Sigmoid colon (tissue), 7 donors: ENCODE data around the gene DNAJB13. TPM values are rescaled to one million over a fixed set of nuclear protein-coding genes. Genes with fewer than 3 reads are reported as not detected.

ENCODE experiments used
- DNase-seq: peaks from one replicate; pipeline ENCODE4 v3.0.0-alpha.2; 2019
- H3K27ac ChIP-seq, 4 donors: fragments of 200-600 bp; sonication (generic); one replicate each; pipeline ENCODE4 v1.5.1; 2016 to 2019; ENCODE audit warnings: mild to moderate bottlenecking in 1 of 4
- H3K27me3 ChIP-seq, 3 donors: fragments of 200-600 bp; sonication (generic); one replicate each; pipeline ENCODE4 v1.5.1; 2019; ENCODE audit warnings: mild to moderate bottlenecking in 1 of 3
- H3K36me3 ChIP-seq, 4 donors: fragments of 200-600 bp; sonication (generic); one replicate each; pipeline ENCODE4 v1.5.1; 2016 to 2019
- H3K4me1 ChIP-seq, 4 donors: fragments of 200-600 bp; sonication (generic); one replicate each; pipeline ENCODE4 v1.5.1; 2017 to 2019
- H3K4me3 ChIP-seq, 4 donors: fragments of 200-600 bp; sonication (generic); one replicate each; pipeline ENCODE4 v1.5.1; 2017 to 2019; ENCODE audit warnings: mild to moderate bottlenecking in 2 of 4, moderate library complexity in 1 of 4
- H3K9me3 ChIP-seq, 4 donors: fragments of 200-600 bp in 3 of 4; sonication (generic) in 3 of 4; one replicate each; pipeline versions ENCODE4 v1.5.1 to v1.6.1; 2013 to 2019
- CTCF ChIP-seq, 4 experiments: fragments of 450-650 bp in 3 of 4; fragments of 200-600 bp in 1 of 4; IDR thresholded peaks; one replicate each; pipeline ENCODE4 v1.5.1; 2016 to 2019; ENCODE audit warnings: antibody characterized with exemption in 4 of 4, mild to moderate bottlenecking in 3 of 4, moderate library complexity in 2 of 4
- EP300 ChIP-seq, 4 donors: sonication (generic); formaldehyde crosslinking; IDR thresholded peaks; one replicate each; pipeline ENCODE4 v1.6.1; 2017; ENCODE audit warnings: antibody characterized with exemption in 4 of 4
- POLR2A ChIP-seq, 2 donors: fragments of 450-650 bp; IDR thresholded peaks; one replicate each; pipeline ENCODE4 v1.6.1; 2016; ENCODE audit warnings: antibody characterized with exemption in 2 of 2, mild to moderate bottlenecking in 2 of 2, moderate library complexity in 2 of 2
- POLR2AphosphoS5 ChIP-seq, 4 donors: sonication (generic); formaldehyde crosslinking; IDR thresholded peaks; one replicate each; pipeline ENCODE4 v1.6.1; 2017; ENCODE audit warnings: antibody characterized with exemption in 4 of 4
- WGBS, 2 donors: extraction: QIAGEN DNeasy Blood & Tissue Kit; methylation state at CpG; one replicate each; pipeline ENCODE4 v1.1.7; 2013; 5-methylcytosine and 5-hydroxymethylcytosine counted together
- intact Hi-C: fragments of 100-400 bp; cut with DNase I; formaldehyde crosslinking; loops from one replicate; pipeline ENCODE4 v1.15.1; 2023
- polyA plus RNA-seq, 3 donors: library from polyadenylated mRNA; stranded (reverse); fragments of 200-250 nt; gene quantifications; one replicate each; pipeline ENCODE4 v1.2.3, GENCODE V29; 2013
- total RNA-seq, 4 donors: library from RNA; depleted of rRNA; stranded (reverse); fragments of >200 nt; gene quantifications; one replicate each; pipeline ENCODE4 v1.1.0, GENCODE V29; 2016
- donor health status: healthy with polysubstance abuse.
- donor health status: Bipolar disorder and iron deficiency.
- donor health status: healthy.

DNAJB13 gene
- total and polyA plus RNA-seq, 7 donors = 0.27 TPM; not detected in 6

- WGBS, 2 donors = 72 to 86% methylated on average over 1 of the region's 1 CpG
- Histone ChIP-seq H3K9me3 (peaks cover 0 to 3% (median 0%) of the 10 kb centered on the region in 4 donors), H3K36me3 (no peaks in the 10 kb centered on the region), H3K27ac (no peak overlapping the region), H3K27me3 (no peaks in the 10 kb centered on the region), H3K4me1 (no peaks in the 10 kb centered on the region), H3K4me3 (no peak overlapping the region)
- no peak for DNase-seq
- TF ChIP-seq CTCF (IDR thresholded peaks at IDR 0.05) (no peak), POLR2AphosphoS5 (IDR thresholded peaks at IDR 0.05) (no peak), EP300 (IDR thresholded peaks at IDR 0.05) (no peak), POLR2A (IDR thresholded peaks at IDR 0.05) (no peak)
- intact Hi-C loops = no loop called here
Measured at GRCh38 chr11:73942010-73942409, 8.8 kb upstream of the DNAJB13 start.

DNA sequence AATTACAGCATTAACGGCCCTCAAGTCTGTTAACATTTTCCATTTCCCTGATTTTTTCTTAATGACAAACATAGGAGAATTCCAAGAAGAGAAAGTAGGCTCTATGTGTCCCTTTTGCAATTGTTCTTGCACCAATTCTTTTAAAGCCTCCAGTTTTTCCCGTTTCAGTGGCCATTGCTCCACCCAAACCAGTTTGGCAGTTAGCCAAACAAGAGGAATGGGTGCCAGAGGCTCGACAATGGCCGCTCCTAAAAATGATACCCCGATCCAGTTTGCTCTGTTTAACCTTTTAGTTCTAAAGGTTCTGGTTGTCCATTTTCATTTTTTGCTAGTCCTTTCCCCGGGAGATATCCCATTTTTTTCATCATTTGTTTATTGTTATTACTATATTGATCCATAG lies 6.7 kb upstream of the DNAJB13 start:
- intact Hi-C loops = no loop called here
- Histone ChIP-seq H3K4me1 (no peaks in the 10 kb centered on the region), H3K27ac (no peak overlapping the region), H3K27me3 (no peaks in the 10 kb centered on the region), H3K36me3 (no peaks in the 10 kb centered on the region), H3K4me3 (no peak overlapping the region), H3K9me3 (peaks cover 0 to 3% (median 0%) of the 10 kb centered on the region in 4 donors)
- WGBS, 2 donors = 54 to 80% methylated on average over 6 of the region's 6 CpGs
- TF ChIP-seq EP300 (IDR thresholded peaks at IDR 0.05) (no peak), POLR2A (IDR thresholded peaks at IDR 0.05) (no peak), CTCF (IDR thresholded peaks at IDR 0.05) (no peak), POLR2AphosphoS5 (IDR thresholded peaks at IDR 0.05) (no peak)
- no peak for DNase-seq

GRCh38 chr11:73944901-73945300 lies 5.9 kb upstream of the DNAJB13 start:
- TF ChIP-seq EP300 (IDR thresholded peaks at IDR 0.05) = no peak
- TF ChIP-seq CTCF (IDR thresholded peaks at IDR 0.05) = no peak
- no peak for TF ChIP-seq POLR2AphosphoS5 (IDR thresholded peaks at IDR 0.05)
- TF ChIP-seq POLR2A (IDR thresholded peaks at IDR 0.05) = no peak
- DNase-seq = no peak
- H3K27ac ChIP-seq = no peak overlapping the region
- no peaks in the 10 kb centered on the region for H3K27me3 ChIP-seq
- WGBS, 2 donors = 57 to 81% methylated on average over 10 of the region's 10 CpGs
- intact Hi-C loops = no loop called here
- no peak overlapping the region for H3K4me3 ChIP-seq
- no peaks in the 10 kb centered on the region for H3K4me1 ChIP-seq
- H3K9me3 ChIP-seq = peaks cover 0 to 3% (median 0%) of the 10 kb centered on the region in 4 donors
- H3K36me3 ChIP-seq = no peaks in the 10 kb centered on the region

DNA sequence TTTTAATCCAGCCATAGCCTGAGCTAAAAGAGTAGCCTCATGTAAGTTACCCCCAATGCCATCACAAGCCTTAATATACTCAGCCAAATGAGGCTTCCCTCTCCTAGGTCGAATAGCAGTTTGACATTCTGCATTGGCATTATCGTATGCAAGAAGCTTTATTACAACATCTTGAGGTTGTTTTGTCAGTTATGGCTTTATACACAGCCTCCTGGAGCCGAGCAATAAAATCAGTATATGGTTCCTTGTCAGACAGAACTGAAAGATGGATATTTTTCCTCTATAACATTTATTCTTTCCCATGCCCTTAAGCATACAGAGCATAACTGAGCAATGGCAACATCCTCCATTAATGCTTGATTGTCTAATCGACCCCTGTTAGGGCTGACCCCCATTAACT lies 5.4 kb upstream of the DNAJB13 start:
- H3K27ac ChIP-seq = no peak overlapping the region
- WGBS, 2 donors = 12 to 59% methylated on average over 4 of the region's 4 CpGs
- no peaks in the 10 kb centered on the region for H3K27me3 ChIP-seq
- H3K4me3 ChIP-seq = no peak overlapping the region
- no peak for DNase-seq
- TF ChIP-seq POLR2AphosphoS5 (IDR thresholded peaks at IDR 0.05) (no peak), CTCF (IDR thresholded peaks at IDR 0.05) (no peak), EP300 (IDR thresholded peaks at IDR 0.05) (no peak), POLR2A (IDR thresholded peaks at IDR 0.05) (no peak)
- intact Hi-C loops = no loop called here
- no peaks in the 10 kb centered on the region for H3K4me1 ChIP-seq
- no peaks in the 10 kb centered on the region for H3K36me3 ChIP-seq
- H3K9me3 ChIP-seq = peaks cover 0 to 3% (median 0%) of the 10 kb centered on the region in 4 donors

GRCh38 chr11:73946798-73947458 lies 3.9 kb upstream of the DNAJB13 start:
- WGBS, 2 donors = 79 to 80% methylated on average over 13 of the region's 13 CpGs
- no peak overlapping the region for H3K27ac ChIP-seq
- intact Hi-C loops = no loop called here
- no peaks in the 10 kb centered on the region for H3K27me3 ChIP-seq
- DNase-seq = peak; percentile 6
- H3K9me3 ChIP-seq = no peaks in the 10 kb centered on the region
- H3K36me3 ChIP-seq = no peaks in the 10 kb centered on the region
- no peak overlapping the region for H3K4me3 ChIP-seq
- no peaks in the 10 kb centered on the region for H3K4me1 ChIP-seq
- TF ChIP-seq POLR2AphosphoS5 (IDR thresholded peaks at IDR 0.05) (no peak), POLR2A (IDR thresholded peaks at IDR 0.05) (no peak), EP300 (IDR thresholded peaks at IDR 0.05) (no peak), CTCF (IDR thresholded peaks at IDR 0.05) (no peak)
